G401 (cell line): ENCODE results near the gene CHURC1. TPM values are rescaled to one million over a fixed set of nuclear protein-coding genes. Genes with fewer than 3 reads are reported as not detected.

ENCODE experiments used
- DNase-seq: peaks from one replicate; pipeline ENCODE4 v3.0.0-alpha.2; 2015; ENCODE audit warnings: low spot score
- in situ Hi-C: cut with HindIII; loops from 2 replicates; pipeline ENCODE4 v1.10.0; 2016; ENCODE audit warnings: low sequenced_read_pairs, mixed read lengths
- total RNA-seq: library from RNA; depleted of rRNA; stranded (reverse); fragments of >200 nt; shearing (Covaris generic); gene quantifications from 2 replicates; pipeline ENCODE4 v1.2.3, GENCODE V29; 2014; rRNA removed

CHURC1 gene
- total RNA-seq, 1 experiment from 2014 or later, result 64.1 TPM

GRCh38 chr14:64971943-64972791 is 57.9 kb downstream of the CHURC1 start, which contains the start of gene RAB15:
RAB15 (minus strand) TSS chr14:64972336; CDS start chr14:64972076, 260 bp downstream.
- in situ Hi-C loops, result no loop called here
- DNase-seq, result no peak

DNA sequence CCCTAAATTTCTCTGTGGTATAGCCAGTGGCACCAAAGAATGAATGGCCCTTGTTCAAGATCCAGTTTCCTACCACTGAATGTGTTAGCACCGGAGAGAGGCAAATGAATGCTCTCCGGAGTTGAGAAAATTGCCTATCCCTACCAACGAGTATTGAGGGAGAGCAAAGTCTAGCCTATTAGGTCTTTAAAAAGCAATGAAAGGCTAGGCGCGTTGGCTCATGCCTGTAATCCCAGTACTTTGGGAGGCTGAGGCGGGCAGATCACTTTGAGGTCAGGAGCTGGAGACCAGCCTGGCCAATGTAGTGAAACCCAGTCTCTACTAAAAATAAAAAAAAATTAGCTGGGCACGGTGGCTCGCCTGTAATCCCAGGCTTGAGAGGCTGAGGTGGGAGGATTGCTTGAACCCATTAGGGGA is 58.8 kb downstream of the CHURC1 start:
- DNase-seq, result peak; percentile 68
- in situ Hi-C loops, result no loop called here

GRCh38 chr14:64973826-64974225 is 59.6 kb downstream of the CHURC1 start:
- no peak for DNase-seq
- in situ Hi-C loops, result no loop called here

- DNase-seq, result no peak
Measured at GRCh38 chr14:64974563-64974962, 60.3 kb downstream of the CHURC1 start.

GRCh38 chr14:64979336-64980074 is 65.2 kb downstream of the CHURC1 start:
- no peak for DNase-seq
- in situ Hi-C loops, result no loop called here

More at GRCh38 chr14:64974563-64974962, 60.3 kb downstream of the CHURC1 start:
- in situ Hi-C loops, result no loop called here

DNA sequence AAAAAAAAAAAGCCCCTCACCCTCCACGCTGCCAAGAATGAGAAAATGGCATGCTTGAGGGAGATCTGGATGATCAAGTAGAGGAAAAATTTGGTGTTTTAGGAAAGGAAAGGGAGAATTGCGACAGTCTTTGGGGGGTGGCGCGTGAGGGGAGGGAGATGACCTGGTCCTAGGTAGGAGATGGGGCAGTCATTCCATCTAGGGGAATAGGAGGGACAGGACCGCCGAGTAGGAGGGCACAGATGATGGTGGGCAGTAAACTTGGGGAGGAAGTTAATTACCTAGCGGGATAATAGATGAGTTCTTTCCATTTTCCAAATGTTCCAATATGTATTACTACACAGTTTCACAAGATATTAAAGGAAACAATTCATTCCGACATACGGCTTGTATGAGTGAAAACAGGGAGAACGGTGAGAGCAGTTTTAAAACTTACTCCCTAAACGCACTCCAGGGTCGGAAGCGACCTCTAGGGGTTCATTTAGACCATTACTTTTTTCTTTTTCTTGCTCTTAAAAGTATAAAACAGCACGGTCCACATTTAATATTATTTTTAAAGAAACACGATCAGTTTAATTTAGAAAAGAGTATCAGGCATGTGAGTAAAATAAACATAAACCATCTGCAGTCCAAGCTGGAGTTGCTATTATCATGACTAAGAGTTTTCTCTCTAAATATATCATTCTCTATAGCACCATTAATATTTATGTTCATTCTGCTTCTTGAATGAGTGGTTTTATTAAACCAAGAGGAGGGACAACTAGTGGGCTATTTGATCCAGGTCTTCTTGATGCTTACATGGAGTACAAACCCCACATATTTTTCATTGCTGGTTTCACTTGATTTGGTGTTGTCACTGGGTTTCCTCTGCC is 69.4 kb downstream of the CHURC1 start:
- peak; percentile 83 for DNase-seq
- in situ Hi-C loops, result no loop called here

Other genes with a start within 250 kb of the CHURC1 start
- gene PLEKHG3, start 210.0 kb upstream of the CHURC1 start, total RNA-seq, result 5.2 and 6.7 TPM in 2 replicates
- gene SPTB, start 34.5 kb upstream of the CHURC1 start, total RNA-seq, result not detected in 2 replicates
- not detected in 2 replicates for gene GPX2, start 28.3 kb downstream of the CHURC1 start, total RNA-seq
- 15.8 and 26.2 TPM in 2 replicates for gene RAB15, start 57.9 kb downstream of the CHURC1 start, total RNA-seq
- gene FNTB, start 72.4 kb downstream of the CHURC1 start, total RNA-seq, result 8.0 and 8.7 TPM in 2 replicates
- gene MAX, start 188.1 kb downstream of the CHURC1 start, total RNA-seq, result 23.6 and 29.5 TPM in 2 replicates